OCI-LY3 (cell line): Measurements from ENCODE around the gene DUSP21.

ENCODE experiments used
- CTCF ChIP-seq: fragments of 200-600, 300-600 bp; sonication (generic); IDR thresholded peaks from 2 replicates; pipeline ENCODE4 v1.5.1; 2014; ENCODE audit warnings: antibody characterized with exemption, low read length, low read depth
- EZH2phosphoT487 ChIP-seq: fragments of 200-600 bp; shearing (Covaris generic); IDR thresholded peaks from 2 replicates; pipeline ENCODE4 v1.6.1; 2018; ENCODE audit warnings: antibody characterized with exemption, mixed run types, low read depth

GRCh38 chrX:44822601-44823000 lies 21.2 kb upstream of the DUSP21 start:
- TF ChIP-seq CTCF (no peak), EZH2phosphoT487 (no peak)
